Pancreas (tissue), 10 donors: Measurements from ENCODE around the gene SLAMF8. TPM values are rescaled to one million over a fixed set of nuclear protein-coding genes. Genes with fewer than 3 reads are reported as not detected.

ENCODE experiments used
- ATAC-seq, 4 donors: fragments of 200-7000 bp; cut with Tn5 transposase; one replicate each; pipeline versions ENCODE4 v1.8.0 to v1.9.1; 2020; ENCODE audit warnings: mild to moderate bottlenecking in 4 of 4, moderate library complexity in 4 of 4
- DNase-seq, 6 donors: peaks; one replicate each; pipeline ENCODE4 v3.0.0-alpha.2; 2020
- FAIRE-seq: peaks from 2 replicates; lab custom pipeline; 2012; peaks lifted over from hg19 to GRCh38; lab: Jason Lieb, UNC
- H3K27ac ChIP-seq, 4 donors: fragments of 200-600 bp; sonication (generic); 1 replicate in 3 of 4; 2 replicates in 1 of 4; pipeline versions ENCODE4 v1.5.0 to v1.8.0; 2020
- H3K27me3 ChIP-seq, 4 donors: fragments of 200-600 bp; one replicate each; pipeline ENCODE4 v1.8.0; 2021
- H3K36me3 ChIP-seq, 3 donors: fragments of 200-600 bp; sonication (generic) in 1 of 3; one replicate each; pipeline versions ENCODE4 v1.5.0 to v1.8.0; 2020 to 2021
- H3K4me1 ChIP-seq, 3 donors: fragments of 200-600 bp; one replicate each; pipeline ENCODE4 v1.8.0; 2021
- H3K4me3 ChIP-seq, 4 donors: fragments of 200-600 bp; sonication (generic) in 2 of 4; one replicate each; pipeline versions ENCODE4 v1.5.0 to v1.8.0; 2020 to 2021
- H3K9me3 ChIP-seq, 4 donors: fragments of 200-600 bp; one replicate each; pipeline ENCODE4 v1.8.0; 2021
- CTCF ChIP-seq, 4 donors: fragments of 200-600 bp; sonication (generic) in 3 of 4; IDR thresholded peaks; one replicate each; pipeline versions ENCODE4 v1.5.0 to v1.8.0; 2021; ENCODE audit warnings: antibody characterized with exemption in 4 of 4
- WGBS, 2 donors: extraction: QIAGEN DNeasy Blood & Tissue Kit; methylation state at CpG; one replicate each; pipeline ENCODE4 v1.1.7; 2013; 5-methylcytosine and 5-hydroxymethylcytosine counted together
- intact Hi-C, 3 donors: fragments of 100-400 bp; cut with DNase I; formaldehyde crosslinking; loops; one replicate each; pipeline versions ENCODE4 v1.11.1 to v1.14.2; 2022
- polyA plus RNA-seq, 2 donors: library from polyadenylated mRNA; stranded (reverse); fragments of 200-250 nt; gene quantifications; one replicate each; pipeline ENCODE4 v1.2.3, GENCODE V29; 2013
- total RNA-seq, 6 donors: library from RNA; stranded (reverse); fragmentation: NEBNext Ultra II Directional in 4 of 6; extraction: Animal tissue kit (Norgen Biotek cat#: 25700) in 4 of 6; gene quantifications; one replicate each; pipeline versions ENCODE4 v1.2.1 to v1.2.4, GENCODE V29; 2021 to 2023
- donor health status: healthy with polysubstance abuse.
- donor health status: DM: no; HTN: no; CAD: no; lungs with moderate emphysema.
- donor health status: DM: no; HTN: no; CAD: no.
- donor health status: control.
- donor health status: control.
- donor health status: Bipolar disorder and iron deficiency.
- donor health status: DM: yes; HTN: yes; CAD: no.
- donor health status: DM: no; HTN: no; CAD: no.
- donor health status: DM: no; HTN: no; CAD: no.
- donor health status: DM: yes; HTN: yes; CAD: no.

SLAMF8 gene
- total and polyA plus RNA-seq, 8 donors: 0.38 to 8.8 (median 0.46) TPM; not detected in 1

GRCh38 chr1:159853417-159854115 lies 26.9 kb downstream of the SLAMF8 start:
- Histone ChIP-seq H3K27ac (peak overlapping the region; percentile 81 to 91 (median 89)), H3K4me3 (peak overlapping the region in 3 of 4 donors; percentile 51 to 80 (median 79)), H3K4me1 (peaks cover 0 to 7% (median 6%) of the 10 kb centered on the region in 3 donors), H3K27me3 (no peaks in the 10 kb centered on the region), H3K36me3 (no peaks in the 10 kb centered on the region), H3K9me3 (no peaks in the 10 kb centered on the region)
- ATAC-seq (no peak), DNase-seq (no peak), FAIRE-seq (peak; percentile 53)
- no peak for TF ChIP-seq CTCF (IDR thresholded peaks at IDR 0.05)
- intact Hi-C loops: no loop called here
- WGBS, 2 donors: 19 to 20% methylated on average over 6 of the region's 6 CpGs

- DNase-seq (peak; percentile 70 to 90 (median 83)), ATAC-seq (peak; percentile 84 to 91 (median 88)), FAIRE-seq (no peak)
- WGBS, 2 donors: 0 to 1% methylated on average over 27 to 31 of the region's 31 CpGs
- H3K9me3 ChIP-seq: no peaks in the 10 kb centered on the region
- peak overlapping the region; percentile 81 to 91 (median 89) for H3K27ac ChIP-seq
- no peaks in the 10 kb centered on the region for H3K27me3 ChIP-seq
- no peaks in the 10 kb centered on the region for H3K36me3 ChIP-seq
- peak overlapping the region; percentile 51 to 80 (median 67) for H3K4me3 ChIP-seq
- no peak for TF ChIP-seq CTCF (IDR thresholded peaks at IDR 0.05)
- peaks cover 0 to 7% (median 6%) of the 10 kb centered on the region in 3 donors for H3K4me1 ChIP-seq
- intact Hi-C loops: no loop called here
Measured at GRCh38 chr1:159854116-159854692, 27.5 kb downstream of the SLAMF8 start.

GRCh38 chr1:159854693-159855192 lies 28.1 kb downstream of the SLAMF8 start:
- no peak for FAIRE-seq
- WGBS, 2 donors: 0% methylated on average over 40 to 59 of the region's 59 CpGs
- Histone ChIP-seq H3K27me3 (no peaks in the 10 kb centered on the region), H3K27ac (peak overlapping the region; percentile 81 to 91 (median 89)), H3K9me3 (no peaks in the 10 kb centered on the region), H3K4me1 (peaks cover 0 to 7% (median 6%) of the 10 kb centered on the region in 3 donors), H3K4me3 (peak overlapping the region; percentile 51 to 80 (median 67)), H3K36me3 (no peaks in the 10 kb centered on the region)
- peak; percentile 85 to 95 (median 88) for DNase-seq
- peak; percentile 92 to 96 (median 94) for ATAC-seq
- intact Hi-C loops: no loop called here
- TF ChIP-seq CTCF (IDR thresholded peaks at IDR 0.05): no peak

GRCh38 chr1:159855709-159856108 lies 29.0 kb downstream of the SLAMF8 start:
- no peak for ATAC-seq

More at GRCh38 chr1:159855709-159856108, 29.0 kb downstream of the SLAMF8 start:
- H3K9me3 ChIP-seq: no peaks in the 10 kb centered on the region
- no peaks in the 10 kb centered on the region for H3K36me3 ChIP-seq
- TF ChIP-seq CTCF (IDR thresholded peaks at IDR 0.05): no peak
- FAIRE-seq: no peak
- peaks cover 0 to 7% (median 6%) of the 10 kb centered on the region in 3 donors for H3K4me1 ChIP-seq
- no peaks in the 10 kb centered on the region for H3K27me3 ChIP-seq
- H3K4me3 ChIP-seq: no peak overlapping the region
- WGBS, 2 donors: 86 to 88% methylated on average over 34 of the region's 34 CpGs
- intact Hi-C loops: no loop called here
- H3K27ac ChIP-seq: no peak overlapping the region
- peak in 1 of 6 donors; percentile 72 for DNase-seq
